Ammon's horn (tissue), 1 donor: ENCODE data around the gene COL23A1.

Experiments used
- DNase-seq: peaks from one replicate; pipeline ENCODE4 v3.0.0-alpha.2; 2016; ENCODE audit warnings: low spot score

Gene COL23A1

GRCh38 chr5:178590141-178590923, at the start of gene COL23A1:
COL23A1 (minus strand) TSS chr5:178590393.
- DNase-seq: peak; percentile 51

GRCh38 chr5:178637356-178638074, 47.3 kb upstream of the COL23A1 start:
- no peak for DNase-seq

GRCh38 chr5:178632285-178632684, 42.1 kb upstream of the COL23A1 start:
- DNase-seq: no peak

GRCh38 chr5:178630951-178631350, 40.8 kb upstream of the COL23A1 start:
- DNase-seq: no peak

- no peak for DNase-seq
Observed at GRCh38 chr5:178630475-178630930, 40.3 kb upstream of the COL23A1 start.

- no peak for DNase-seq
Observed at GRCh38 chr5:178627259-178627598, 37.0 kb upstream of the COL23A1 start.

- peak; percentile 96 for DNase-seq
Observed at GRCh38 chr5:178626484-178627258, 36.5 kb upstream of the COL23A1 start, which contains the start of gene CLK4. CLK4 (minus strand) TSS chr5:178627050; CDS start chr5:178623416, 3,634 bp downstream.

GRCh38 chr5:178625679-178626483, 35.7 kb upstream of the COL23A1 start:
- no peak for DNase-seq

GRCh38 chr5:178624631-178625546, 34.7 kb upstream of the COL23A1 start:
- DNase-seq: no peak

- no peak for DNase-seq
Observed at GRCh38 chr5:178622679-178623247, 32.6 kb upstream of the COL23A1 start.

GRCh38 chr5:178619390-178619789, 29.2 kb upstream of the COL23A1 start:
- no peak for DNase-seq

GRCh38 chr5:178612299-178612698, 22.1 kb upstream of the COL23A1 start:
- DNase-seq: no peak

- DNase-seq: no peak
Observed at GRCh38 chr5:178606269-178606668, 16.1 kb upstream of the COL23A1 start.

- no peak for DNase-seq
Observed at GRCh38 chr5:178605788-178606187, 15.6 kb upstream of the COL23A1 start.

GRCh38 chr5:178602752-178603151, 12.6 kb upstream of the COL23A1 start:
- DNase-seq: no peak

GRCh38 chr5:178595750-178596149, 5.6 kb upstream of the COL23A1 start:
- DNase-seq: no peak

- DNase-seq: no peak
Observed at GRCh38 chr5:178595150-178595549, 5.0 kb upstream of the COL23A1 start.

- no peak for DNase-seq
Observed at GRCh38 chr5:178590924-178591423, 781 bp upstream of the COL23A1 start.

GRCh38 chr5:178589180-178590140, 733 bp downstream of the COL23A1 start:
- DNase-seq: peak; percentile 35
